Heart left ventricle (tissue), 13 donors: ENCODE measurements around the gene EPHA6.

Source experiments
- CTCF ChIP-seq, 12 donors: fragments of 200-600 bp; sonication (generic) in 4 of 12; IDR thresholded peaks; one replicate each; pipeline versions ENCODE4 v1.5.0 to v1.8.0; 2018 to 2022; ENCODE audit warnings: antibody characterized with exemption in 12 of 12, mild to moderate bottlenecking in 5 of 12
- POLR2A ChIP-seq, 2 donors: fragments of 450-650 bp; IDR thresholded peaks; one replicate each; pipeline ENCODE4 v1.6.1; 2017; ENCODE audit warnings: antibody characterized with exemption in 2 of 2, mild to moderate bottlenecking in 2 of 2, moderate library complexity in 2 of 2
- donor health status: ischemic (EF 13 %, LVEDD 7.1; RV severe dilation, severe dysfunction).
- donor health status: DM: no; HTN: yes; CAD: no.
- donor health status: DM: no; HTN: no; CAD: no.
- donor health status: ischemic (EF 25% LVEDD 6.9; RV normal size, moderate dysfunction).
- donor health status: ischemic (EF 25% LVEDD 5.7; RV mildly dilated, moderate dysfunction).
- donor health status: ischemic (EF 35%, LVEDD 5.7; RV mildly dilated, moderate dysfunction).
- donor health status: nonischemic (EF 11% LVEDD 7.7; RV severe dilation, severe dysfunction).
- donor health status: DM: yes; HTN: yes; CAD: no.
- donor health status: PGD.
- donor health status: ischemic (EF 29% LVEDD 5.4; RV normal size, mild dysfunction).
- donor health status: nonischemic (EF 23%, LVEDD 6.1; RV moderate dilation, normal function).

GRCh38 chr3:97278506-97278905 is 464.1 kb downstream of the EPHA6 start:
- TF ChIP-seq CTCF (IDR thresholded peaks at IDR 0.05) (no peak), POLR2A (IDR thresholded peaks at IDR 0.05) (no peak)
